ENCODE results near the gene CDK9. TPM values are rescaled to one million over a fixed set of nuclear protein-coding genes. Genes with fewer than 3 reads are reported as not detected.

Gene CDK9
- total RNA-seq, 1 experiment from 2014 or later: 37.3 TPM

- peak overlapping the region; percentile 70 for H3K4me3 ChIP-seq (ENCODE audit: low read length)
- H3K9me3 ChIP-seq (ENCODE audit: low read length): no peaks in the 10 kb centered on the region
- no peak for DNase-seq
- H2AFZ ChIP-seq (ENCODE audit: low read length): peak overlapping the region; percentile 76
- TF ChIP-seq EZH2 (IDR thresholded peaks at IDR 0.05; ENCODE audit: low read length, unreplicated experiment) (no peak), CTCF (conservative IDR thresholded peaks at IDR 0.05; ENCODE audit: low read depth, low read length) (no peak), EZH2phosphoT487 (IDR thresholded peaks at IDR 0.05; ENCODE audit: borderline replicate concordance, low read length) (no peak)
- no peak overlapping the region for H3K9ac ChIP-seq (ENCODE audit: low read length)
- BruUV-seq (replicated peaks): no TSS peak
- H3K9me2 ChIP-seq (replicated peaks; ENCODE audit: low read length): no peaks in the 10 kb centered on the region
- peaks cover 4% of the 10 kb centered on the region; the same call in 1 of the 2 replicates for H3K4me1 ChIP-seq (ENCODE audit: insufficient read depth, low read length)
- H3K4me2 ChIP-seq (ENCODE audit: low read length): peak overlapping the region; percentile 91
- no peaks in the 10 kb centered on the region for H3K27me3 ChIP-seq (ENCODE audit: low read length)
- ChIA-PET CTCF (interaction anchor here (0.5 to 1.2 kb wide), 2 partner anchors 36 to 100 kb away, joined by 9 to 10 read pairs; partner anchors contain the start of gene TOR2A), POLR2A (ENCODE audit: unreplicated experiment) (interaction anchor here (0.5 to 1.0 kb wide), 2 partner anchors 15 to 35 kb away, joined by 3 to 8 read pairs; partner anchors contain the start of genes CDK9 and TOR2A)
- no peaks in the 10 kb centered on the region for H3F3A ChIP-seq (ENCODE audit: low read length, unreplicated experiment)
- no peak for ATAC-seq
- H3K79me2 ChIP-seq (ENCODE audit: low read length): no peaks in the 10 kb centered on the region
- H4K20me1 ChIP-seq (ENCODE audit: low read length): no peaks in the 10 kb centered on the region
- H3K36me3 ChIP-seq (ENCODE audit: low read depth, low read length): no peaks in the 10 kb centered on the region
- no peak overlapping the region for H3K27ac ChIP-seq (ENCODE audit: low read length)
- intact Hi-C loops (cut with micrococcal nuclease): no loop called here
Measured at GRCh38 chr9:127770583-127770904, 15.3 kb upstream of the CDK9 start.

GRCh38 chr9:127770905-127771569 lies 14.8 kb upstream of the CDK9 start:
- BruUV-seq (replicated peaks): no TSS peak
- intact Hi-C loops (cut with micrococcal nuclease): no loop called here

More at GRCh38 chr9:127770905-127771569, 14.8 kb upstream of the CDK9 start:
- peak; percentile 97 for ATAC-seq
- Histone ChIP-seq H4K20me1 (ENCODE audit: low read length) (no peaks in the 10 kb centered on the region), H3F3A (ENCODE audit: low read length, unreplicated experiment) (no peaks in the 10 kb centered on the region), H3K79me2 (ENCODE audit: low read length) (no peaks in the 10 kb centered on the region), H3K4me3 (ENCODE audit: low read length) (peak overlapping the region; percentile 70), H3K27ac (ENCODE audit: low read length) (no peak overlapping the region), H3K4me2 (ENCODE audit: low read length) (peak overlapping the region; percentile 91), H3K9me3 (ENCODE audit: low read length) (no peaks in the 10 kb centered on the region), H3K27me3 (ENCODE audit: low read length) (no peaks in the 10 kb centered on the region), H3K4me1 (ENCODE audit: insufficient read depth, low read length) (peaks cover 4% of the 10 kb centered on the region; the same call in 1 of the 2 replicates), H3K36me3 (ENCODE audit: low read depth, low read length) (no peaks in the 10 kb centered on the region), H2AFZ (ENCODE audit: low read length) (peak overlapping the region; percentile 76), H3K9ac (ENCODE audit: low read length) (no peak overlapping the region), H3K9me2 (replicated peaks; ENCODE audit: low read length) (no peaks in the 10 kb centered on the region)
- ChIA-PET CTCF (interaction anchor here (0.5 to 1.2 kb wide), 3 partner anchors 36 to 108 kb away, joined by 3 to 10 read pairs (median 9); partner anchors contain the start of gene TOR2A), POLR2A (ENCODE audit: unreplicated experiment) (interaction anchor here (0.5 to 1.0 kb wide), 2 partner anchors 15 to 36 kb away, joined by 3 to 8 read pairs; partner anchors contain the start of genes CDK9 and TOR2A)
- peak; percentile 92 for DNase-seq
- no peak for TF ChIP-seq EZH2 (IDR thresholded peaks at IDR 0.05; ENCODE audit: low read length, unreplicated experiment)
- TF ChIP-seq EZH2phosphoT487 (IDR thresholded peaks at IDR 0.05; ENCODE audit: borderline replicate concordance, low read length): no peak
- TF ChIP-seq CTCF (conservative IDR thresholded peaks at IDR 0.05; ENCODE audit: low read depth, low read length): no peak

Data from PC-3 (cell line).